Upper lobe of right lung (tissue), 1 donor: ENCODE measurements around the gene SLC1A4. TPM values are rescaled to one million over a fixed set of nuclear protein-coding genes. Genes with fewer than 3 reads are reported as not detected.

Experiments used
- ATAC-seq: fragments of 200-7000 bp; cut with Tn5 transposase; one replicate; pipeline ENCODE4 v1.9.1; 2020; ENCODE audit warnings: mild to moderate bottlenecking, moderate library complexity
- DNase-seq: peaks from one replicate; pipeline ENCODE4 v3.0.0-alpha.2; 2020
- H3K27ac ChIP-seq: fragments of 200-600 bp; one replicate; pipeline ENCODE4 v1.8.0; 2022
- H3K27me3 ChIP-seq: fragments of 200-600 bp; one replicate; pipeline ENCODE4 v1.8.0; 2022; ENCODE audit warnings: mild to moderate bottlenecking
- H3K36me3 ChIP-seq: fragments of 200-600 bp; one replicate; pipeline ENCODE4 v1.8.0; 2022
- H3K4me1 ChIP-seq: fragments of 200-600 bp; one replicate; pipeline ENCODE4 v1.8.0; 2022
- H3K4me3 ChIP-seq: fragments of 200-600 bp; one replicate; pipeline ENCODE4 v1.8.0; 2022; ENCODE audit warnings: mild to moderate bottlenecking
- H3K9me3 ChIP-seq: fragments of 200-600 bp; one replicate; pipeline ENCODE4 v1.8.0; 2022
- CTCF ChIP-seq: fragments of 200-600 bp; IDR thresholded peaks from one replicate; pipeline ENCODE4 v1.8.0; 2022; ENCODE audit warnings: antibody characterized with exemption
- intact Hi-C: fragments of 100-400 bp; cut with DNase I; formaldehyde crosslinking; loops from one replicate; pipeline ENCODE4 v1.11.0; 2022
- total RNA-seq: library from RNA; stranded (reverse); fragmentation: NEBNext Ultra II Directional; extraction: Animal tissue kit (Norgen Biotek cat#: 25700); gene quantifications from one replicate; pipeline ENCODE4 v1.2.1, GENCODE V29; 2021
- donor health status: DM: no; HTN: yes; CAD: no; lungs with severe emphysema.

SLC1A4 gene
- total RNA-seq, 1 donor from 2014 or later: 12.2 TPM

DNA sequence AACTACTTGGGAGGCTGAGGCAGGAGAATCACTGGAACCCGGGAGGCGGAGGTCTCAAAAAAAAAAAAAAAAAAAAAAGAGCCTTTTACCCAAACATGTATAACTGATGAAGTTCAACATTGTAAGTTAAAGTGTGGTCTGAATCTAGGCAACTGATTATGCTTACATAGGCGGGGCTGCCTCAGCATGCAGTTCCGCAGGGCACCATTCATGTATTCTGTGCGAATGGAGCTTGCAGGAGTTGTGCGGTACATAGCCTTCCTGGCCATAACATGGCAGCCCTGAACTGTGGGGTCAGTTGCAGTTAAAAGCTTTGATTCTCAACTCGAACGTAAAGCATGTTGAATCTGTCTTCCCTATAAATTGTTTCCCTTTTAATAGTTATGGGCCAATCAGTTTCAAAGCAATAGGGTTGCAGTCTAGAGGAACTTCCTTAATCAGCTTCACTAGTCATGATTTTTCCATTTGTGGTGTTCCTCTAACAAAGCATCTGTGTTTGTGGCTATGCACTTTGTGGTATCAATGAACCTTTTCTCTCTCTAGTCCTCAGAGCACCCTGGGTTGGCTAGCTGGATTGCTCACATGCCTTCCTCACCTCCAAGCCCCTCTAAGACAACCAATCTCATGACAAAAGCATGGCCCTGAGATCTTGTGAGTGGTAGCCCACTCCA is 36.4 kb downstream of the SLC1A4 start:
- intact Hi-C loops: no loop called here
- Histone ChIP-seq H3K9me3 (no peaks in the 10 kb centered on the region), H3K4me1 (peaks cover 5% of the 10 kb centered on the region), H3K27me3 (no peaks in the 10 kb centered on the region), H3K27ac (no peak overlapping the region), H3K36me3 (no peaks in the 10 kb centered on the region), H3K4me3 (no peak overlapping the region)
- no peak for TF ChIP-seq CTCF
- DNase-seq (no peak), ATAC-seq (peak; percentile 64)

- intact Hi-C loops: no loop called here
- DNase-seq (no peak), ATAC-seq (no peak)
- Histone ChIP-seq H3K36me3 (no peaks in the 10 kb centered on the region), H3K4me3 (no peak overlapping the region), H3K27me3 (no peaks in the 10 kb centered on the region), H3K27ac (no peak overlapping the region), H3K4me1 (peaks cover 10% of the 10 kb centered on the region), H3K9me3 (no peaks in the 10 kb centered on the region)
- no peak for TF ChIP-seq CTCF
These were observed 37.0 kb downstream of the SLC1A4 start for GRCh38 chr2:65026154-65026553.

DNA sequence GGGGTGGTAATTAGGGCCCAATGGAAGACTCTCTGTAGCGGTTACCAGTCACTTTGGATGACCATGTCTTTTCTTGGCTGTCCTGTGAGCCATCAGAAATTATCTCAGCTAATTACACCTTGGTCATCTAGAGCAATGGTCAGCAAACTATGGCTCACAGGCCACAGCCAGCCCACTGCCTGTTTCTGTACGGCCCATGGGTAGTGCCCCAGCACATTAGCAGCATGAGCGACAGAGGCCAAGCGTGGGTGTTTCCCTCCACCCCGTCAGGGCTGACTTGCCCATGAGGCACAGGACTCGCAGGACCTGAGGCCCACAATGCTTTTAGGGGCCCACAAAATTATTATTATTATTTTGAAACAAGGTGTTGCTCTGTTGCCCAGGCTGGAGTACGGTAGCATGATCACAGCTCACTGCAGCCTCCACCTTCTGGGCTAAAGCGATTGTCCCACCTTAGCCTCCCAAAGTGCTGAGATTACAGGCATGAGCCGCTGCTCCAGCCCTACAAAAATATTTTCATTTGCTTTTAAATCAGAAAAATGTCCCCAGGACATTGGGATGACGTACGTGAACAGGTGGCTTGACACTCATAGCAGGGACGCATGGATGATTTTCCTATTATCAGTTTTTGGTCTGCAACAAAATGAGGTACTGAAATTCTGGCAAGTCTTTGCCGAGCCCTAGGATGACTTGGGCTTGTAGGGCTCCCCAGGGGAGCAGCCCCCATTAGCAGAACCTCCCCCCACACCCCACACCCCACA is 37.7 kb downstream of the SLC1A4 start:
- H3K4me3 ChIP-seq: no peak overlapping the region
- peaks cover 15% of the 10 kb centered on the region for H3K4me1 ChIP-seq
- H3K27me3 ChIP-seq: no peaks in the 10 kb centered on the region
- H3K27ac ChIP-seq: no peak overlapping the region
- TF ChIP-seq CTCF: no peak
- DNase-seq (no peak), ATAC-seq (no peak)
- intact Hi-C loops: no loop called here
- no peaks in the 10 kb centered on the region for H3K36me3 ChIP-seq
- no peaks in the 10 kb centered on the region for H3K9me3 ChIP-seq

DNA sequence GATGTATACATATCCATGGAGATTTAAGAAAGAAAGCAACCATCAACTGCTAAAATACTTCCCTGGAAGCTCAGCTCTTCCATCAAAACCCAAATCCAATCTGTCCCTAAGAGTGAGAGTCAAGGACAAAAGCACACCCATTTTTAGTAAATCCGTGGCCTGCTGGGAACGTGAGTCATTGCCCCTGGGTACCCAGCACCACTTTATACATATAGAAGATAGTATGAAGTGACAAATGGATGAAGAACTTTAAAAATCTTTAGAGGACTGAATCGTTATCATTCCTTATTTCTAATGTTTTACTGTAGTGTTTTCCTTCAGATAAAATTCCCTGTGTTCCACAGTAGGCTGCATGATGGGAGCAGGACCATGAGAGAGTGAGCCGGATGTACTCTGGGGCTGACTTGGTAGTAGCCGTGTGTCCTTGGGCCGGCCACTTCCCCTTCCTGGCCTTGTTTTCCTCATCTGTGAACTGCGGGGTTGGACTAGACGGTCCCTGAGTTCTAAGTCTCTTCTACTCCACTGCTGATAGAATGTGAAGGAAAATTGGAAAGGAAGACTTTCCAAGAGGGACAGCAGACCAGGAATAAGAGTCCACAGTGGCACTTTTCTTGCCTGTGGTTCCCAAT is 38.5 kb downstream of the SLC1A4 start:
- Histone ChIP-seq H3K36me3 (no peaks in the 10 kb centered on the region), H3K4me1 (peaks cover 19% of the 10 kb centered on the region), H3K9me3 (no peaks in the 10 kb centered on the region), H3K27me3 (no peaks in the 10 kb centered on the region), H3K4me3 (no peak overlapping the region), H3K27ac (no peak overlapping the region)
- intact Hi-C loops: no loop called here
- no peak for DNase-seq
- TF ChIP-seq CTCF: no peak
- peak; percentile 54 for ATAC-seq

DNA sequence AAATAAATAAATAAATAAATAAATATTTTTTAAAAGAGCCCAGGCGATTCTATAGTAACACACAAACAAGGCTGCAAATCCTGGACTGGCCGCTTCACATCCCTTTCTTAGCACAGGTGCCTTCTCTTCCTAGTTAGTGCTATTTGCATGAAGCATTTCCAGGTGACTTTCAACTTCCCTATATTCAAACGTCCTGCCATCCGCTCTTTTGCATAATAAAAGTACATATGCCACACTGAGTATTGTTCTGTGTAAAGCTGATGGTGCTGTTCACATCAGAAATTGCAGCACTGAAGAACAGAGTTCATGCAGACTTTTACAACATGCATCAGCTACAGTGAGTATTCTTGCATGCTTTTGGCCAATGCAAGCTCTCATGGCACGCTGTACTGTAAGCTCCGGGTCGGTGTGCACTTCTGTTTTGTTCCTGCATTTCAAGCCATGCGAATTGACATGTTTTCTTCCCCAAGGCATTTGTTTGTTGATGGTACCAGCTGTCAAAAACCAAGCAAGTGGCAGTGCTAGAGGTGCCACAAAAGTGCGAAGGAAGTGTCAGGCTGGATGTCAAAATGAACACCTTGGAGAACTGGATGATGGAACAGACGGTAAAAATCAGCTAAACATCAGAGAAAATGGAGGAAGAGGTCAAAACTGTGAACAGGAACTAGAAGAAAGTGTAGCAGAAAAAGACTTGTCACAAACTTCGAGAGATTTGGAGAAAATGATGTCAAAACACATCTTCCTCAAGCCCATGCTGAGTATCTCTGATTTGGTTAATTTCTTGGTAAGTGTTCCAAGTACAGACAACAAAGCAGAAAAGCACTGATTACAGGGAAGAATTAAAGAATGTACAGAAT is 41.5 kb downstream of the SLC1A4 start:
- DNase-seq (no peak), ATAC-seq (no peak)
- Histone ChIP-seq H3K36me3 (no peaks in the 10 kb centered on the region), H3K27ac (no peak overlapping the region), H3K27me3 (no peaks in the 10 kb centered on the region), H3K4me1 (peaks cover 19% of the 10 kb centered on the region), H3K4me3 (no peak overlapping the region), H3K9me3 (no peaks in the 10 kb centered on the region)
- intact Hi-C loops: no loop called here
- no peak for TF ChIP-seq CTCF
